Endothelial cell of umbilical vein (primary cell): ENCODE measurements around the gene SYNPO2. TPM values are rescaled to one million over a fixed set of nuclear protein-coding genes. Genes with fewer than 3 reads are reported as not detected.

Experiments used
- BruUV-seq: library from RNA; stranded (reverse); fragments of 400-500 nt; replicated peaks from 2 replicates; lab custom pipeline; 2021; lab: Mats Ljungman, UMichigan
- CTCF ChIA-PET: fragments of 300-600, 350-600 bp; sonication (Branson Sonifier 250); formaldehyde crosslinking; loops from one replicate; lab custom pipeline; 2021; ENCODE audit warnings: antibody characterized with exemption, inconsistent platforms; lab: Charles Lee
- POLR2A ChIA-PET: fragments of 300-600, 350-600 bp; sonication (Branson Sonifier 250); formaldehyde crosslinking; loops from one replicate; lab custom pipeline; 2021; ENCODE audit warnings: antibody characterized with exemption, inconsistent platforms; lab: Charles Lee
- DNase-seq: peaks from one replicate; pipeline ENCODE4 v3.0.0-alpha.2; 2011; ENCODE audit warnings: low read depth, low spot score
- FAIRE-seq: peaks from 2 replicates; lab custom pipeline; 2011; peaks lifted over from hg19 to GRCh38; lab: Jason Lieb, UNC
- H2AFZ ChIP-seq: 2 replicates; pipeline ENCODE4 v1.6.0; 2012; ENCODE audit warnings: low read depth, low read length, control low read depth, inconsistent platforms
- H3K27ac ChIP-seq: 2 replicates; pipeline ENCODE4 v1.5.1; 2011; ENCODE audit warnings: low read depth, mild to moderate bottlenecking, control low read depth, low read length, moderate library complexity; ENCODE audit not compliant: insufficient read depth
- H3K27me3 ChIP-seq, 2 experiments: 2 replicates each; pipeline versions ENCODE4 v1.6.0 to v1.6.1; 2011; ENCODE audit warnings: low read length in 2 of 2, mixed read lengths in 1 of 2; ENCODE audit not compliant: control insufficient read depth in 2 of 2, insufficient read depth in 2 of 2
- H3K36me3 ChIP-seq, 2 experiments: 2 replicates in 1 of 2; 3 replicates in 1 of 2; pipeline ENCODE4 v1.5.1; 2011; ENCODE audit warnings: low read length in 2 of 2, mild to moderate bottlenecking in 1 of 2, moderate library complexity in 1 of 2; ENCODE audit not compliant: control insufficient read depth in 2 of 2, insufficient read depth in 2 of 2; ENCODE audit errors: extremely low read depth in 1 of 2
- H3K4me1 ChIP-seq: 3 replicates; pipeline ENCODE4 v1.5.1; 2011; ENCODE audit warnings: mild to moderate bottlenecking, low read length; ENCODE audit not compliant: control insufficient read depth, insufficient read depth; ENCODE audit errors: extremely low read depth
- H3K4me2 ChIP-seq: 2 replicates; pipeline ENCODE4 v1.6.1; 2011; ENCODE audit warnings: low read length, control low read depth, mixed read lengths; ENCODE audit not compliant: insufficient read depth
- H3K4me3 ChIP-seq, 3 experiments: fragments of 200-600 bp in 1 of 3; sonication (generic), shearing (Covaris generic) in 1 of 3; replicated peaks in 1 of 3; 2 replicates each; pipeline ENCODE4 v1.5.1; 2011 to 2016; ENCODE audit warnings: control low read depth in 3 of 3, low read length in 3 of 3, mild to moderate bottlenecking in 2 of 3, inconsistent platforms in 1 of 3, low read depth in 1 of 3, moderate library complexity in 1 of 3; ENCODE audit not compliant: insufficient read depth in 1 of 3
- H3K79me2 ChIP-seq: 2 replicates; pipeline ENCODE4 v1.6.0; 2012; ENCODE audit warnings: low read length, inconsistent platforms; ENCODE audit not compliant: control insufficient read depth, insufficient read depth
- H3K9ac ChIP-seq: replicated peaks from 2 replicates; pipeline ENCODE3; 2011; ENCODE audit warnings: low read length, control low read depth; ENCODE audit not compliant: insufficient read depth; ENCODE audit errors: extremely low read depth
- H3K9me1 ChIP-seq: replicated peaks from 3 replicates; pipeline ENCODE4 v1.6.0; 2011; ENCODE audit warnings: mild to moderate bottlenecking, low read length; ENCODE audit not compliant: control insufficient read depth, insufficient read depth; ENCODE audit errors: extremely low read depth
- H3K9me3 ChIP-seq: replicated peaks from 2 replicates; pipeline ENCODE4 v1.5.1; 2012; ENCODE audit warnings: low read length, inconsistent platforms; ENCODE audit not compliant: control insufficient read depth, insufficient read depth
- H4K20me1 ChIP-seq: replicated peaks from 2 replicates; pipeline ENCODE3; 2011; ENCODE audit warnings: mild to moderate bottlenecking, low read length; ENCODE audit not compliant: control insufficient read depth, insufficient read depth; ENCODE audit errors: extremely low read depth
- CTCF ChIP-seq, 2 donors: IDR thresholded peaks; 1 replicate in 1 of 2; 2 replicates in 1 of 2; pipeline ENCODE4 v1.5.1; 2011; ENCODE audit warnings: low read length in 2 of 2, mild to moderate bottlenecking in 2 of 2, moderate library complexity in 2 of 2, control low read depth in 1 of 2, inconsistent platforms in 1 of 2, low read depth in 1 of 2; ENCODE audit not compliant: insufficient read depth in 1 of 2; ENCODE audit errors: extremely low read depth in 1 of 2
- EZH2 ChIP-seq: IDR thresholded peaks from 2 replicates; pipeline ENCODE4 v1.6.1; 2012; ENCODE audit warnings: borderline replicate concordance, low read depth, mild to moderate bottlenecking, moderate library complexity, low read length, inconsistent platforms; ENCODE audit not compliant: severe bottlenecking
- FOS ChIP-seq: IDR thresholded peaks from 2 replicates; pipeline ENCODE4 v1.6.1; 2011; ENCODE audit warnings: mild to moderate bottlenecking, low read length, moderate library complexity, borderline replicate concordance; ENCODE audit not compliant: insufficient read depth
- GATA2 ChIP-seq: IDR thresholded peaks from 2 replicates; pipeline ENCODE4 v1.7.0; 2011; ENCODE audit warnings: low read depth, mild to moderate bottlenecking, moderate library complexity, mixed read lengths, low read length; ENCODE audit not compliant: insufficient read length, insufficient read depth
- JUN ChIP-seq: IDR thresholded peaks from 2 replicates; pipeline ENCODE4 v1.6.1; 2011; ENCODE audit warnings: borderline replicate concordance, low read depth; ENCODE audit not compliant: insufficient read length, insufficient read depth
- MYC ChIP-seq: IDR thresholded peaks from one replicate; pipeline ENCODE4 v1.6.1; 2011; ENCODE audit warnings: mild to moderate bottlenecking, low read depth, low read length
- POLR2A ChIP-seq: IDR thresholded peaks from 2 replicates; pipeline ENCODE4 v1.6.1; 2012; ENCODE audit warnings: low read depth, mild to moderate bottlenecking, control low read depth, low read length
- POLR2AphosphoS5 ChIP-seq: IDR thresholded peaks from 2 replicates; pipeline ENCODE4 v1.6.1; 2012; ENCODE audit warnings: low read depth, mild to moderate bottlenecking, control low read depth, low read length, moderate library complexity; ENCODE audit not compliant: insufficient read depth
- dilution Hi-C: fragments of 300-500 bp; cut with MboI; formaldehyde crosslinking; loops from one replicate; pipeline ENCODE4 v1.15.0; 2019; ENCODE audit warnings: low sequenced_read_pairs; ENCODE audit not compliant: extremely low pct_ligation_motif_present
- intact Hi-C: fragments of 100-400 bp; cut with micrococcal nuclease; formaldehyde crosslinking; loops from one replicate; pipeline ENCODE4 v1.10.0; 2022
- polyA plus RNA-seq, 4 experiments: library from polyadenylated mRNA; depleted of rRNA in 3 of 4; stranded (reverse) in 3 of 4; unstranded in 1 of 4; fragments of >200 nt; gene quantifications; 2 replicates each; pipeline versions ENCODE4 v1.2.1 to v1.2.3, GENCODE V29; 2011 to 2012; ENCODE audit warnings: missing spikeins in 1 of 4
- total RNA-seq: library from RNA; stranded (reverse); gene quantifications from 2 replicates; pipeline ENCODE4 v1.2.3, GENCODE V29; 2021
- TF ChIP-seq, protein P1 (sequence below): IDR thresholded peaks from 2 replicates; pipeline ENCODE4 v1.6.1; 2011; ENCODE audit not compliant: insufficient read depth, insufficient read length

SYNPO2 gene
- total and polyA plus RNA-seq, 2 donors (not counting 3 experiments of a cell fraction or from before 2014, with no cell fraction given), result 0.06 to 0.13 TPM

DNA sequence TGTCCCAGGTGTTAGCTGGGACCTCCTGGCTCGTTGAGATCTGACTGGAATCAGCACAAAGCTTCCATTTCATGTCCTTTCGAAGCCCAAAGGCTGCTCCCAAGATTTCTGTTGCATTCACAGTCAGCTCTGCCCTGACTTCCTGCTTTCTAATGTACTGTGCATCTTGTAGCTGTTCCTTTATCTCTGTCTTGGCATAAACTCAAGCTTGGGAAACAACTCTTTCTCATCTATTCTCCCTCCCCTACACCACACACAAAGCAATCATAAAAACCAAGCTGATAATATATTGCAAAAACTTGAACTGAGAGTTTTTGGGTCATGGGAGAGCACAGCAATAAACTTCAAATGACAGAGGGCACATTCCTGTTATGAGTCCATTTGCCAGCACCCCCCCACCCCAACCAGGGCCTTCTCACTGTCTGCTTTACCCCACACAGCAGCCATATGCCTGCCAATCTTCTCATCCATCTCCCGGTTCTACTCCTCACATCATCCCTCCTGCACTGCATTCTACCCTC is 76.3 kb downstream of the SYNPO2 start:
- Histone ChIP-seq H3K9me3 (no peaks in the 10 kb centered on the region), H3K9ac (no peak overlapping the region), H4K20me1 (no peaks in the 10 kb centered on the region), H3K4me1 (no peaks in the 10 kb centered on the region), H3K4me2 (no peak overlapping the region), H3K4me3 (no peak overlapping the region), H2AFZ (no peak overlapping the region), H3K9me1 (no peaks in the 10 kb centered on the region), H3K27ac (no peak overlapping the region), H3K36me3 (no peaks in the 10 kb centered on the region), H3K79me2 (no peaks in the 10 kb centered on the region), H3K27me3 (peaks cover 0 to 2% of the 10 kb centered on the region in 2 experiments)
- no peak for TF ChIP-seq POLR2A
- TF ChIP-seq EZH2, result no peak
- no peak for TF ChIP-seq CTCF (IDR thresholded peaks at IDR 0.05; ENCODE audit: extremely low read depth in 1 of 2, insufficient read depth in 1 of 2, low read depth in 1 of 2, low read length in 2 of 2)
- TF ChIP-seq JUN, result no peak
- TF ChIP-seq GATA2, result no peak
- TF ChIP-seq, protein P1, sequence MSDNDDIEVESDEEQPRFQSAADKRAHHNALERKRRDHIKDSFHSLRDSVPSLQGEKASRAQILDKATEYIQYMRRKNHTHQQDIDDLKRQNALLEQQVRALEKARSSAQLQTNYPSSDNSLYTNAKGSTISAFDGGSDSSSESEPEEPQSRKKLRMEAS, result no peak
- no peak for TF ChIP-seq FOS
- no peak for TF ChIP-seq MYC
- TF ChIP-seq POLR2AphosphoS5, result no peak
- CTCF ChIA-PET, result no interaction called here
- no TSS peak for BruUV-seq
- intact Hi-C loops (loop anchor here (5.0 kb wide), 1 partner anchor 128 kb away; the partner anchor contains the start of gene SEC24D), dilution Hi-C loops (no loop called here)
- FAIRE-seq, result no peak
- no peak for DNase-seq
- POLR2A ChIA-PET, result no interaction called here
